Stimulated activated CD4-positive, alpha-beta T cell treated with anti-CD3 and anti-CD28 coated beads, Interleukin-4, amount 100 ng/mL, for 1 hour (primary cell): ENCODE measurements around the gene ANAPC2.

ENCODE experiments used
- DNase-seq: peaks from one replicate; pipeline ENCODE4 v3.0.0-alpha.2; 2020

The ANAPC2 gene

GRCh38 chr9:137191245-137191644 lies 2.9 kb upstream of the ANAPC2 start:
- no peak for DNase-seq

GRCh38 chr9:137190315-137190856 lies 2.0 kb upstream of the ANAPC2 start:
- DNase-seq = no peak

- no peak for DNase-seq
Measured at GRCh38 chr9:137189297-137190295, 1.2 kb upstream of the ANAPC2 start.

- no peak for DNase-seq
Measured at GRCh38 chr9:137188086-137188489, 272 bp downstream of the ANAPC2 start.

GRCh38 chr9:137187386-137187785 lies 974 bp downstream of the ANAPC2 start:
- no peak for DNase-seq

- no peak for DNase-seq
Measured at GRCh38 chr9:137186385-137186784, 2.0 kb downstream of the ANAPC2 start.

- no peak for DNase-seq
Measured at GRCh38 chr9:137185921-137186320, 2.4 kb downstream of the ANAPC2 start.

GRCh38 chr9:137184881-137185660 lies 3.3 kb downstream of the ANAPC2 start:
- no peak for DNase-seq

GRCh38 chr9:137183980-137184595 lies 4.3 kb downstream of the ANAPC2 start:
- DNase-seq = no peak

- no peak for DNase-seq
Measured at GRCh38 chr9:137182836-137183235, 5.5 kb downstream of the ANAPC2 start.

GRCh38 chr9:137181680-137182079 lies 6.7 kb downstream of the ANAPC2 start:
- no peak for DNase-seq

GRCh38 chr9:137180491-137180890 lies 7.9 kb downstream of the ANAPC2 start:
- DNase-seq = no peak

- no peak for DNase-seq
Measured at GRCh38 chr9:137179761-137180160, 8.6 kb downstream of the ANAPC2 start.

GRCh38 chr9:137178939-137179630 lies 9.3 kb downstream of the ANAPC2 start:
- no peak for DNase-seq

GRCh38 chr9:137178201-137178938 lies 10.0 kb downstream of the ANAPC2 start:
- DNase-seq = no peak

- DNase-seq = peak; percentile 26
Measured at GRCh38 chr9:137176302-137177182, 11.8 kb downstream of the ANAPC2 start.

- no peak for DNase-seq
Measured at GRCh38 chr9:137175345-137175961, 12.9 kb downstream of the ANAPC2 start.

- peak; percentile 33 for DNase-seq
Measured at GRCh38 chr9:137174722-137175293, 13.6 kb downstream of the ANAPC2 start.

GRCh38 chr9:137173796-137174664 lies 14.3 kb downstream of the ANAPC2 start:
- DNase-seq = no peak
